Measurements from ENCODE around the gene SMCO4. TPM values are rescaled to one million over a fixed set of nuclear protein-coding genes. Genes with fewer than 3 reads are reported as not detected.

SMCO4 gene
- total and polyA plus RNA-seq, 2 experiments from 2014 or later = 42.2 to 49.0 TPM

- no peaks in the 10 kb centered on the region; the same call in 1 of the 2 replicates for H4K20me1 ChIP-seq (replicated peaks; ENCODE audit: insufficient read depth)
- peak overlapping the region; percentile 42 for H3K27ac Mint-ChIP-seq
- H3K4me1 ChIP-seq (ENCODE audit: insufficient read depth) = peaks cover 30% of the 10 kb centered on the region
- no peaks in the 10 kb centered on the region for H3K9me2 ChIP-seq (ENCODE audit: insufficient read depth)
- no peaks in the 10 kb centered on the region for H3K9me3 Mint-ChIP-seq
- H3K27me3 Mint-ChIP-seq (ENCODE audit: insufficient read depth, low read depth, poor library complexity) = peaks cover 2% of the 10 kb centered on the region
- H3K79me2 ChIP-seq (replicated peaks; ENCODE audit: insufficient read depth) = peaks cover 86% of the 10 kb centered on the region
- no peak overlapping the region for H3K4me2 ChIP-seq
- ATAC-seq (peak; percentile 31; the same call in 1 of the 3 replicates), DNase-seq (ENCODE audit: low spot score) (no peak)
- H3K27me3 ChIP-seq (ENCODE audit: insufficient read depth) = no peaks in the 10 kb centered on the region
- H3K4me3 ChIP-seq = no peak overlapping the region
- H3F3A ChIP-seq (replicated peaks; ENCODE audit: low read depth) = no peaks in the 10 kb centered on the region
- no peak overlapping the region for H3K27ac ChIP-seq (ENCODE audit: low read depth)
- no peaks in the 10 kb centered on the region for H3K36me3 ChIP-seq (ENCODE audit: insufficient read depth)
- no peak overlapping the region for H2AFZ ChIP-seq
- H3K36me3 Mint-ChIP-seq (ENCODE audit: low read depth) = peaks cover 6% of the 10 kb centered on the region; the same call in 1 of the 3 replicates
- H3K4me1 Mint-ChIP-seq = peaks cover 59% of the 10 kb centered on the region
- TF ChIP-seq EZH2phosphoT487 (IDR thresholded peaks at IDR 0.05; ENCODE audit: unreplicated experiment) = no peak
- TF ChIP-seq ZNF331 (CRISPR knock-in tag; IDR thresholded peaks at IDR 0.05; ENCODE audit: low read depth) = no peak
- TF ChIP-seq NANOG (IDR thresholded peaks at IDR 0.05; ENCODE audit: borderline replicate concordance) = no peak
- no peak for TF ChIP-seq ZNF114 (CRISPR knock-in tag; IDR thresholded peaks at IDR 0.05)
- no peak for TF ChIP-seq STAT1 (IDR thresholded peaks at IDR 0.05; ENCODE audit: unreplicated experiment)
- TF ChIP-seq ETS1 (IDR thresholded peaks at IDR 0.05) = no peak
- no peak for TF ChIP-seq JUNB (IDR thresholded peaks at IDR 0.05; ENCODE audit: unreplicated experiment)
- no peak for TF ChIP-seq ZNF462 (CRISPR knock-in tag; IDR thresholded peaks at IDR 0.05)
- no peak for TF ChIP-seq POLR2AphosphoS5 (IDR thresholded peaks at IDR 0.05; ENCODE audit: low read depth)
- no peak for TF ChIP-seq CTCF (conservative IDR thresholded peaks at IDR 0.05; ENCODE audit: low read depth in 2 of 2)
- TF ChIP-seq CREB1 (CRISPR knock-in tag; IDR thresholded peaks at IDR 0.05; ENCODE audit: low read depth) = no peak
- TF ChIP-seq EZH2 (IDR thresholded peaks at IDR 0.05; ENCODE audit: low read depth, unreplicated experiment) = no peak
- TF ChIP-seq REST (IDR thresholded peaks at IDR 0.05; ENCODE audit: unreplicated experiment) = no peak
- no peak overlapping the region for H3K4me3 Mint-ChIP-seq
Measured at GRCh38 chr11:93524173-93524536, 19.0 kb downstream of the SMCO4 start.

Measured in GM23338 (cell line).